A549 (cell line): Measurements from ENCODE around the gene LAMA3.

Experiments used
- E2F6 ChIP-seq: IDR thresholded peaks from 2 replicates; pipeline ENCODE4 v1.6.1; 2012; ENCODE audit warnings: low read depth, borderline replicate concordance
- HDAC2 ChIP-seq: fragments of 200-600 bp; sonication (generic); IDR thresholded peaks from 2 replicates; pipeline ENCODE4 v1.6.1; 2016
- PBX3 ChIP-seq: IDR thresholded peaks from 2 replicates; pipeline ENCODE4 v1.6.1; 2012
- POLR2A ChIP-seq: IDR thresholded peaks from 2 replicates; pipeline ENCODE4 v1.6.1; 2012; ENCODE audit warnings: mild to moderate bottlenecking, low read length
- RNF2 ChIP-seq: fragments of 200-600 bp; sonication (generic); IDR thresholded peaks from 2 replicates; pipeline ENCODE4 v1.6.1; 2016; ENCODE audit warnings: low read depth, mild to moderate bottlenecking, antibody characterized with exemption, moderate library complexity, borderline replicate concordance
- TF ChIP-seq, protein P1 (sequence below): fragments of >200 bp; sonication (Bioruptor Twin); formaldehyde crosslinking; IDR thresholded peaks from 3 replicates; pipeline ENCODE4 v1.5.1; 2016
- TF ChIP-seq, protein P2 (sequence below): fragments of 450-650 bp; IDR thresholded peaks from 2 replicates; pipeline ENCODE4 v1.6.1; 2014; ENCODE audit warnings: antibody characterized with exemption
- TF ChIP-seq, protein P3 (sequence below): fragments of 250-450 bp; sonication (Bioruptor Pico); IDR thresholded peaks from 2 replicates; pipeline ENCODE4 v1.5.0; 2021; ENCODE audit warnings: mild to moderate bottlenecking, moderate library complexity, borderline replicate concordance

GRCh38 chr18:23733895-23734294 is 44.6 kb downstream of the LAMA3 start:
- no peak for TF ChIP-seq PBX3
- TF ChIP-seq, protein P1, sequence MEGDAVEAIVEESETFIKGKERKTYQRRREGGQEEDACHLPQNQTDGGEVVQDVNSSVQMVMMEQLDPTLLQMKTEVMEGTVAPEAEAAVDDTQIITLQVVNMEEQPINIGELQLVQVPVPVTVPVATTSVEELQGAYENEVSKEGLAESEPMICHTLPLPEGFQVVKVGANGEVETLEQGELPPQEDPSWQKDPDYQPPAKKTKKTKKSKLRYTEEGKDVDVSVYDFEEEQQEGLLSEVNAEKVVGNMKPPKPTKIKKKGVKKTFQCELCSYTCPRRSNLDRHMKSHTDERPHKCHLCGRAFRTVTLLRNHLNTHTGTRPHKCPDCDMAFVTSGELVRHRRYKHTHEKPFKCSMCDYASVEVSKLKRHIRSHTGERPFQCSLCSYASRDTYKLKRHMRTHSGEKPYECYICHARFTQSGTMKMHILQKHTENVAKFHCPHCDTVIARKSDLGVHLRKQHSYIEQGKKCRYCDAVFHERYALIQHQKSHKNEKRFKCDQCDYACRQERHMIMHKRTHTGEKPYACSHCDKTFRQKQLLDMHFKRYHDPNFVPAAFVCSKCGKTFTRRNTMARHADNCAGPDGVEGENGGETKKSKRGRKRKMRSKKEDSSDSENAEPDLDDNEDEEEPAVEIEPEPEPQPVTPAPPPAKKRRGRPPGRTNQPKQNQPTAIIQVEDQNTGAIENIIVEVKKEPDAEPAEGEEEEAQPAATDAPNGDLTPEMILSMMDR: no peak
- no peak for TF ChIP-seq E2F6
- TF ChIP-seq, protein P2, sequence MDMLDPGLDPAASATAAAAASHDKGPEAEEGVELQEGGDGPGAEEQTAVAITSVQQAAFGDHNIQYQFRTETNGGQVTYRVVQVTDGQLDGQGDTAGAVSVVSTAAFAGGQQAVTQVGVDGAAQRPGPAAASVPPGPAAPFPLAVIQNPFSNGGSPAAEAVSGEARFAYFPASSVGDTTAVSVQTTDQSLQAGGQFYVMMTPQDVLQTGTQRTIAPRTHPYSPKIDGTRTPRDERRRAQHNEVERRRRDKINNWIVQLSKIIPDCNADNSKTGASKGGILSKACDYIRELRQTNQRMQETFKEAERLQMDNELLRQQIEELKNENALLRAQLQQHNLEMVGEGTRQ: no peak
- no peak for TF ChIP-seq RNF2
- TF ChIP-seq, protein P3, sequence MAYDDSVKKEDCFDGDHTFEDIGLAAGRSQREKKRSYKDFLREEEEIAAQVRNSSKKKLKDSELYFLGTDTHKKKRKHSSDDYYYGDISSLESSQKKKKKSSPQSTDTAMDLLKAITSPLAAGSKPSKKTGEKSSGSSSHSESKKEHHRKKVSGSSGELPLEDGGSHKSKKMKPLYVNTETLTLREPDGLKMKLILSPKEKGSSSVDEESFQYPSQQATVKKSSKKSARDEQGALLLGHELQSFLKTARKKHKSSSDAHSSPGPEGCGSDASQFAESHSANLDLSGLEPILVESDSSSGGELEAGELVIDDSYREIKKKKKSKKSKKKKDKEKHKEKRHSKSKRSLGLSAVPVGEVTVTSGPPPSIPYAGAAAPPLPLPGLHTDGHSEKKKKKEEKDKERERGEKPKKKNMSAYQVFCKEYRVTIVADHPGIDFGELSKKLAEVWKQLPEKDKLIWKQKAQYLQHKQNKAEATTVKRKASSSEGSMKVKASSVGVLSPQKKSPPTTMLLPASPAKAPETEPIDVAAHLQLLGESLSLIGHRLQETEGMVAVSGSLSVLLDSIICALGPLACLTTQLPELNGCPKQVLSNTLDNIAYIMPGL (CRISPR knock-in tag): no peak
- no peak for TF ChIP-seq POLR2A
- no peak for TF ChIP-seq HDAC2
